Measurements from ENCODE around the gene FZD1.
A peak's percentile ranks its signal among the peaks of the same experiment; 100 is the strongest.

The FZD1 gene

DNA sequence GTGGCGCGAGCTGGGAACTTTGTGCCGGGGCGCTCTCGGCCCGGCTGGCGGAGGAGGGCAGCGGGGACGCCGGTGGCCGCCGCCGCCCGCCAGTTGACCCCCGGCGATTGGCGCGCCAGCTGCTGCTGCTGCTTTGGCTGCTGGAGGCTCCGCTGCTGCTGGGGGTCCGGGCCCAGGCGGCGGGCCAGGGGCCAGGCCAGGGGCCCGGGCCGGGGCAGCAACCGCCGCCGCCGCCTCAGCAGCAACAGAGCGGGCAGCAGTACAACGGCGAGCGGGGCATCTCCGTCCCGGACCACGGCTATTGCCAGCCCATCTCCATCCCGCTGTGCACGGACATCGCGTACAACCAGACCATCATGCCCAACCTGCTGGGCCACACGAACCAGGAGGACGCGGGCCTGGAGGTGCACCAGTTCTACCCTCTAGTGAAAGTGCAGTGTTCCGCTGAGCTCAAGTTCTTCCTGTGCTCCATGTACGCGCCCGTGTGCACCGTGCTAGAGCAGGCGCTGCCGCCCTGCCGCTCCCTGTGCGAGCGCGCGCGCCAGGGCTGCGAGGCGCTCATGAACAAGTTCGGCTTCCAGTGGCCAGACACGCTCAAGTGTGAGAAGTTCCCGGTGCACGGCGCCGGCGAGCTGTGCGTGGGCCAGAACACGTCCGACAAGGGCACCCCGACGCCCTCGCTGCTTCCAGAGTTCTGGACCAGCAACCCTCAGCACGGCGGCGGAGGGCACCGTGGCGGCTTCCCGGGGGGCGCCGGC, 870 bp downstream of the FZD1 start:
- Histone ChIP-seq H3K4me1 (ENCODE audit: control insufficient read depth in 2 of 2, insufficient read depth in 2 of 2, low read length in 2 of 2) (peaks cover 6 to 10% of the 10 kb centered on the region in 2 donors), H3K27ac (ENCODE audit: low read depth in 2 of 2, low read length in 2 of 2) (peak overlapping the region; percentile 86), H3K9ac (ENCODE audit: low read depth in 1 of 2, low read length in 2 of 2) (peak overlapping the region; percentile 60 to 78), H3K9me3 (ENCODE audit: control insufficient read depth in 2 of 2, low read length in 2 of 2) (no peaks in the 10 kb centered on the region), H3K27me3 (ENCODE audit: control insufficient read depth in 2 of 2, insufficient read depth in 2 of 2, low read length in 2 of 2) (no peaks in the 10 kb centered on the region), H3K36me3 (ENCODE audit: control insufficient read depth in 2 of 2, insufficient read depth in 2 of 2, low read length in 2 of 2) (peaks cover 0 to 2% of the 10 kb centered on the region in 2 donors), H3K4me3 (ENCODE audit: low read length in 2 of 2) (peak overlapping the region; percentile 91 to 93)

DNA sequence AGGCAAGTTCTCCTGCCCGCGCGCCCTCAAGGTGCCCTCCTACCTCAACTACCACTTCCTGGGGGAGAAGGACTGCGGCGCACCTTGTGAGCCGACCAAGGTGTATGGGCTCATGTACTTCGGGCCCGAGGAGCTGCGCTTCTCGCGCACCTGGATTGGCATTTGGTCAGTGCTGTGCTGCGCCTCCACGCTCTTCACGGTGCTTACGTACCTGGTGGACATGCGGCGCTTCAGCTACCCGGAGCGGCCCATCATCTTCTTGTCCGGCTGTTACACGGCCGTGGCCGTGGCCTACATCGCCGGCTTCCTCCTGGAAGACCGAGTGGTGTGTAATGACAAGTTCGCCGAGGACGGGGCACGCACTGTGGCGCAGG, 1.4 kb downstream of the FZD1 start:
- peak overlapping the region; percentile 86 for H3K27ac ChIP-seq (ENCODE audit: low read depth in 2 of 2, low read length in 2 of 2)
- H3K9me3 ChIP-seq (ENCODE audit: control insufficient read depth in 2 of 2, low read length in 2 of 2), result no peaks in the 10 kb centered on the region
- peaks cover 6 to 10% of the 10 kb centered on the region in 2 donors for H3K4me1 ChIP-seq (ENCODE audit: control insufficient read depth in 2 of 2, insufficient read depth in 2 of 2, low read length in 2 of 2)
- peak overlapping the region; percentile 60 to 78 for H3K9ac ChIP-seq (ENCODE audit: low read depth in 1 of 2, low read length in 2 of 2)
- H3K27me3 ChIP-seq (ENCODE audit: control insufficient read depth in 2 of 2, insufficient read depth in 2 of 2, low read length in 2 of 2), result no peaks in the 10 kb centered on the region
- H3K4me3 ChIP-seq (ENCODE audit: low read length in 2 of 2), result peak overlapping the region; percentile 91 to 93
- peaks cover 0 to 2% of the 10 kb centered on the region in 2 donors for H3K36me3 ChIP-seq (ENCODE audit: control insufficient read depth in 2 of 2, insufficient read depth in 2 of 2, low read length in 2 of 2)

DNA sequence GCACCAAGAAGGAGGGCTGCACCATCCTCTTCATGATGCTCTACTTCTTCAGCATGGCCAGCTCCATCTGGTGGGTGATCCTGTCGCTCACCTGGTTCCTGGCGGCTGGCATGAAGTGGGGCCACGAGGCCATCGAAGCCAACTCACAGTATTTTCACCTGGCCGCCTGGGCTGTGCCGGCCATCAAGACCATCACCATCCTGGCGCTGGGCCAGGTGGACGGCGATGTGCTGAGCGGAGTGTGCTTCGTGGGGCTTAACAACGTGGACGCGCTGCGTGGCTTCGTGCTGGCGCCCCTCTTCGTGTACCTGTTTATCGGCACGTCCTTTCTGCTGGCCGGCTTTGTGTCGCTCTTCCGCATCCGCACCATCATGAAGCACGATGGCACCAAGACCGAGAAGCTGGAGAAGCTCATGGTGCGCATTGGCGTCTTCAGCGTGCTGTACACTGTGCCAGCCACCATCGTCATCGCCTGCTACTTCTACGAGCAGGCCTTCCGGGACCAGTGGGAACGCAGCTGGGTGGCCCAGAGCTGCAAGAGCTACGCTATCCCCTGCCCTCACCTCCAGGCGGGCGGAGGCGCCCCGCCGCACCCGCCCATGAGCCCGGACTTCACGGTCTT, 1.9 kb downstream of the FZD1 start:
- H3K36me3 ChIP-seq (ENCODE audit: control insufficient read depth in 2 of 2, insufficient read depth in 2 of 2, low read length in 2 of 2), result peaks cover 0 to 2% of the 10 kb centered on the region in 2 donors
- H3K9me3 ChIP-seq (ENCODE audit: control insufficient read depth in 2 of 2, low read length in 2 of 2), result no peaks in the 10 kb centered on the region
- peaks cover 6 to 10% of the 10 kb centered on the region in 2 donors for H3K4me1 ChIP-seq (ENCODE audit: control insufficient read depth in 2 of 2, insufficient read depth in 2 of 2, low read length in 2 of 2)
- H3K9ac ChIP-seq (ENCODE audit: low read depth in 1 of 2, low read length in 2 of 2), result peak overlapping the region; percentile 38 to 78
- peak overlapping the region; percentile 91 to 93 for H3K4me3 ChIP-seq (ENCODE audit: low read length in 2 of 2)
- H3K27ac ChIP-seq (ENCODE audit: low read depth in 2 of 2, low read length in 2 of 2), result peak overlapping the region in 1 of 2 donors; percentile 86
- no peaks in the 10 kb centered on the region for H3K27me3 ChIP-seq (ENCODE audit: control insufficient read depth in 2 of 2, insufficient read depth in 2 of 2, low read length in 2 of 2)

DNA sequence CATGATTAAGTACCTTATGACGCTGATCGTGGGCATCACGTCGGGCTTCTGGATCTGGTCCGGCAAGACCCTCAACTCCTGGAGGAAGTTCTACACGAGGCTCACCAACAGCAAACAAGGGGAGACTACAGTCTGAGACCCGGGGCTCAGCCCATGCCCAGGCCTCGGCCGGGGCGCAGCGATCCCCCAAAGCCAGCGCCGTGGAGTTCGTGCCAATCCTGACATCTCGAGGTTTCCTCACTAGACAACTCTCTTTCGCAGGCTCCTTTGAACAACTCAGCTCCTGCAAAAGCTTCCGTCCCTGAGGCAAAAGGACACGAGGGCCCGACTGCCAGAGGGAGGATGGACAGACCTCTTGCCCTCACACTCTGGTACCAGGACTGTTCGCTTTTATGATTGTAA, 2.5 kb downstream of the FZD1 start:
- Histone ChIP-seq H3K36me3 (ENCODE audit: control insufficient read depth in 2 of 2, insufficient read depth in 2 of 2, low read length in 2 of 2) (peaks cover 0 to 2% of the 10 kb centered on the region in 2 donors), H3K4me1 (ENCODE audit: control insufficient read depth in 2 of 2, insufficient read depth in 2 of 2, low read length in 2 of 2) (peaks cover 6 to 10% of the 10 kb centered on the region in 2 donors), H3K27ac (ENCODE audit: low read depth in 2 of 2, low read length in 2 of 2) (no peak overlapping the region)

DNA sequence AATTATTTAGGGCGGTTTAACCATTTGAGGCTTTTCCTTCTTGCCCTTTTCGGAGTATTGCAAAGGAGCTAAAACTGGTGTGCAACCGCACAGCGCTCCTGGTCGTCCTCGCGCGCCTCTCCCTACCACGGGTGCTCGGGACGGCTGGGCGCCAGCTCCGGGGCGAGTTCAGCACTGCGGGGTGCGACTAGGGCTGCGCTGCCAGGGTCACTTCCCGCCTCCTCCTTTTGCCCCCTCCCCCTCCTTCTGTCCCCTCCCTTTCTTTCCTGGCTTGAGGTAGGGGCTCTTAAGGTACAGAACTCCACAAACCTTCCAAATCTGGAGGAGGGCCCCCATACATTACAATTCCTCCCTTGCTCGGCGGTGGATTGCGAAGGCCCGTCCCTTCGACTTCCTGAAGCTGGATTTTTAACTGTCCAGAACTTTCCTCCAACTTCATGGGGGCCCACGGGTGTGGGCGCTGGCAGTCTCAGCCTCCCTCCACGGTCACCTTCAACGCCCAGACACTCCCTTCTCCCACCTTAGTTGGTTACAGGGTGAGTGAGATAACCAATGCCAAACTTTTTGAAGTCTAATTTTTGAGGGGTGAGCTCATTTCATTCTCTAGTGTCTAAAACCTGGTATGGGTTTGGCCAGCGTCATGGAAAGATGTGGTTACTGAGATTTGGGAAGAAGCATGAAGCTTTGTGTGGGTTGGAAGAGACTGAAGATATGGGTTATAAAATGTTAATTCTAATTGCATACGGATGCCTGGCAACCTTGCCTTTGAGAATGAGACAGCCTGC, 3.1 kb downstream of the FZD1 start:
- Histone ChIP-seq H3K36me3 (ENCODE audit: control insufficient read depth in 2 of 2, insufficient read depth in 2 of 2, low read length in 2 of 2) (peaks cover 0 to 2% of the 10 kb centered on the region in 2 donors), H3K4me1 (ENCODE audit: control insufficient read depth in 2 of 2, insufficient read depth in 2 of 2, low read length in 2 of 2) (peaks cover 6 to 10% of the 10 kb centered on the region in 2 donors), H3K27me3 (ENCODE audit: control insufficient read depth in 2 of 2, insufficient read depth in 2 of 2, low read length in 2 of 2) (no peaks in the 10 kb centered on the region), H3K4me3 (ENCODE audit: low read length in 2 of 2) (peak overlapping the region; percentile 91 to 93), H3K27ac (ENCODE audit: low read depth in 2 of 2, low read length in 2 of 2) (no peak overlapping the region), H3K9me3 (ENCODE audit: control insufficient read depth in 2 of 2, low read length in 2 of 2) (no peaks in the 10 kb centered on the region), H3K9ac (ENCODE audit: low read depth in 1 of 2, low read length in 2 of 2) (no peak overlapping the region)

More for the DNA sequence above, 2.5 kb downstream of the FZD1 start:
- Histone ChIP-seq H3K9me3 (ENCODE audit: control insufficient read depth in 2 of 2, low read length in 2 of 2) (no peaks in the 10 kb centered on the region), H3K9ac (ENCODE audit: low read depth in 1 of 2, low read length in 2 of 2) (no peak overlapping the region), H3K27me3 (ENCODE audit: control insufficient read depth in 2 of 2, insufficient read depth in 2 of 2, low read length in 2 of 2) (no peaks in the 10 kb centered on the region), H3K4me3 (ENCODE audit: low read length in 2 of 2) (peak overlapping the region; percentile 91 to 93)

DNA sequence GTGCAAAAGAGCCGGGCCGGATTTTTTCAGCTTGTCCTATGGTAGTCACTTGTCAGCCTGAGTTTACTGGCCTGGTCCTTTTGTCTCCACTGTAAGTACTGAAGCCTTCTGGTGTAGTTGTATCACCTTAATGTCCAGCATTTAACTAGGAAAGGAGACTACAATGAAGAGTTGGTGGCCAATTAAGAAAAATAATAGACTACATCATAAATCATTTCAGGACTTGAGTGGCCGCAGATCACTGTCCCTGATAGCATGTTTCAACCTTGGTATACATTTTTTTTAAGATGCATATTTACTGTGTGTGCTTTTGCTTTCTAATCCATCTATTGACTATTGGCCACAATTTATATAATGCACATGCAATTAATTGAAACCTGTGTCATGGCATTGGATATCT, 6.1 kb downstream of the FZD1 start:
- Histone ChIP-seq H3K27ac (ENCODE audit: low read depth in 2 of 2, low read length in 2 of 2) (no peak overlapping the region), H3K4me3 (ENCODE audit: low read length in 2 of 2) (no peak overlapping the region), H3K36me3 (ENCODE audit: control insufficient read depth in 2 of 2, insufficient read depth in 2 of 2, low read length in 2 of 2) (peaks cover 0 to 2% of the 10 kb centered on the region in 2 donors)

DNA sequence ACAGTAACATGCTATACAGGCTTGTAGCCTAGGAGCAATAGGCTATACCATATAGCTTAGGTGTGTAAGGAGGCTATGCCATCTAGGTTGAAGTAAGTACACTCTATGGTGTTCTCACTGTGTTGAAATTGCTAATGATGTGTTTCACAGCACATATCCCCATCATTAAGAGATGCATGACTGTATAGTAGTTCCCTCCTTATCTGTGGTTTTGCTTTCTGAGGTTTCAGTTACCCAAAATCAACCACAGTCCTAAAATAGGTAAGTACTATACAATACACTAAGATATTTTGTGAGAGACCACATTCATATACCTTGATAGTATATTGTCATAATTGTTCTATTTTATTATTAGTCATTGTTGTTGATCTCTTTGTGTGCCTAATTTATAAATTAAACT, 12.7 kb downstream of the FZD1 start:
- H3K4me1 ChIP-seq (ENCODE audit: control insufficient read depth in 2 of 2, insufficient read depth in 2 of 2, low read length in 2 of 2), result no peaks in the 10 kb centered on the region
- no peaks in the 10 kb centered on the region for H3K9me3 ChIP-seq (ENCODE audit: control insufficient read depth in 2 of 2, low read length in 2 of 2)
- no peak overlapping the region for H3K4me3 ChIP-seq (ENCODE audit: low read length in 2 of 2)
- no peaks in the 10 kb centered on the region for H3K27me3 ChIP-seq (ENCODE audit: control insufficient read depth in 2 of 2, insufficient read depth in 2 of 2, low read length in 2 of 2)
- no peaks in the 10 kb centered on the region for H3K36me3 ChIP-seq (ENCODE audit: control insufficient read depth in 2 of 2, insufficient read depth in 2 of 2, low read length in 2 of 2)
- no peak overlapping the region for H3K27ac ChIP-seq (ENCODE audit: low read depth in 2 of 2, low read length in 2 of 2)
- no peak overlapping the region for H3K9ac ChIP-seq (ENCODE audit: low read depth in 1 of 2, low read length in 2 of 2)

More for the DNA sequence above, 6.1 kb downstream of the FZD1 start:
- no peaks in the 10 kb centered on the region for H3K9me3 ChIP-seq (ENCODE audit: control insufficient read depth in 2 of 2, low read length in 2 of 2)
- no peaks in the 10 kb centered on the region for H3K27me3 ChIP-seq (ENCODE audit: control insufficient read depth in 2 of 2, insufficient read depth in 2 of 2, low read length in 2 of 2)
- peaks cover 4 to 7% of the 10 kb centered on the region in 2 donors for H3K4me1 ChIP-seq (ENCODE audit: control insufficient read depth in 2 of 2, insufficient read depth in 2 of 2, low read length in 2 of 2)
- no peak overlapping the region for H3K9ac ChIP-seq (ENCODE audit: low read depth in 1 of 2, low read length in 2 of 2)

DNA sequence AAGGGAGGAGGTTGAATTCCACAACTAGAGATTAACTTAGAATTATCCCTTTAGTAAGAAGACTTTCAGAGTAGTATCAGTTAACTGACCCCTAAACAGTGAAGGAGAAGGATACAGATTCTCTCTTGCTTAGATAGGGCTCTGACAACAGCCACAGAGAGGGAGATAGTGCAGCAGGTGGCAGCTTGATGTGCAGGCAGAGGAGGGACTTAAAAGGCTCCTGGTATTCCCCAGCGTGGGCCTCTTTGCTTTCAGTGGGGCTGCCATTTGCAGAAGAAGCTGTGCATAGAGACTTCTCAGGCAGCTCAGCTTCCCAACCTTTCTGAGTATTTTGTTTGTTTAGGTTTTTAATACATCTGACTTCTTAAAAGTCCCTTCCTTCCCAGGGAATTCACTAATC, 16.0 kb downstream of the FZD1 start:
- Histone ChIP-seq H3K9ac (ENCODE audit: low read depth in 1 of 2, low read length in 2 of 2) (no peak overlapping the region), H3K4me1 (ENCODE audit: control insufficient read depth in 2 of 2, insufficient read depth in 2 of 2, low read length in 2 of 2) (no peaks in the 10 kb centered on the region), H3K27me3 (ENCODE audit: control insufficient read depth in 2 of 2, insufficient read depth in 2 of 2, low read length in 2 of 2) (no peaks in the 10 kb centered on the region), H3K9me3 (ENCODE audit: control insufficient read depth in 2 of 2, low read length in 2 of 2) (no peaks in the 10 kb centered on the region), H3K4me3 (ENCODE audit: low read length in 2 of 2) (no peak overlapping the region), H3K36me3 (ENCODE audit: control insufficient read depth in 2 of 2, insufficient read depth in 2 of 2, low read length in 2 of 2) (no peaks in the 10 kb centered on the region), H3K27ac (ENCODE audit: low read depth in 2 of 2, low read length in 2 of 2) (no peak overlapping the region)

DNA sequence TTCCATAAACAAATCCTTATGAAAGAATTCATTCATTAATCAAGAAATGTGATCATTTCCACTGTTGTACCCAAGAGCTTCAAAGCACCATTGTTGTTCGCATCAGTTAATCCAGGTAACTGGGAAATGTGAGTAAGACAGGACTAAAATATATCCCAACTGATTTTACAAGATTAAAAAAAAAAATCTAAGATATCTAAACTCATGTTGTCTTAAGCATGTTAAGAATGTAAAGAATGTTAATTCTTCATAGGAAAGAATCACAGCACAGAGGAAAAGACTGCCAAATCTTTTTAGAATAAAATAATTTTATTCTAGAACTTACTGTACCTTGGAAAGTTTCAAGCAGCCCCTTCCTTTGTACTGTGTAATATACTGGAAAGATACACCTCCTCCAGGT, 16.4 kb downstream of the FZD1 start:
- no peak overlapping the region for H3K9ac ChIP-seq (ENCODE audit: low read depth in 1 of 2, low read length in 2 of 2)
- H3K27ac ChIP-seq (ENCODE audit: low read depth in 2 of 2, low read length in 2 of 2), result no peak overlapping the region
- no peaks in the 10 kb centered on the region for H3K4me1 ChIP-seq (ENCODE audit: control insufficient read depth in 2 of 2, insufficient read depth in 2 of 2, low read length in 2 of 2)
- no peaks in the 10 kb centered on the region for H3K27me3 ChIP-seq (ENCODE audit: control insufficient read depth in 2 of 2, insufficient read depth in 2 of 2, low read length in 2 of 2)
- no peaks in the 10 kb centered on the region for H3K9me3 ChIP-seq (ENCODE audit: control insufficient read depth in 2 of 2, low read length in 2 of 2)
- H3K4me3 ChIP-seq (ENCODE audit: low read length in 2 of 2), result no peak overlapping the region
- no peaks in the 10 kb centered on the region for H3K36me3 ChIP-seq (ENCODE audit: control insufficient read depth in 2 of 2, insufficient read depth in 2 of 2, low read length in 2 of 2)
